Panc1 (cell line): ENCODE results near the gene ATP6V1F. TPM values are rescaled to one million over a fixed set of nuclear protein-coding genes. Genes with fewer than 3 reads are reported as not detected.

Experiments
- ATAC-seq: fragments of 200-7000 bp; cut with Tn5 transposase; 2 replicates; pipeline ENCODE4 v1.9.1; 2020; ENCODE audit warnings: mild to moderate bottlenecking, moderate library complexity
- BruUV-seq: library from RNA; stranded (reverse); fragments of 400-500 nt; replicated peaks from 2 replicates; lab custom pipeline; 2021; lab: Mats Ljungman, UMichigan
- CTCF ChIA-PET: fragments of 300-600 bp; sonication (Branson Sonifier 250); formaldehyde crosslinking; loops from one replicate; lab custom pipeline; 2022; ENCODE audit warnings: antibody characterized with exemption; lab: Charles Lee
- POLR2A ChIA-PET: fragments of 300-600 bp; sonication (Branson Sonifier 250); formaldehyde crosslinking; loops from one replicate; lab custom pipeline; 2022; ENCODE audit warnings: antibody characterized with exemption; lab: Charles Lee
- DNase-seq: peaks from one replicate; pipeline ENCODE4 v3.0.0-alpha.2; 2010; ENCODE audit warnings: low read depth, low spot score
- H3K27ac ChIP-seq: 2 replicates; pipeline ENCODE4 v1.5.1; 2011; ENCODE audit warnings: mild to moderate bottlenecking, low read length, inconsistent platforms
- H3K27me3 ChIP-seq: fragments of 200-500 bp; sonication (Bioruptor generic); 2 replicates; pipeline ENCODE4 v1.6.0; 2014; ENCODE audit warnings: low read length, inconsistent platforms; ENCODE audit not compliant: control insufficient read depth, insufficient read depth
- H3K36me3 ChIP-seq: fragments of 200-500 bp; sonication (Bioruptor generic); 2 replicates; pipeline ENCODE4 v1.5.1; 2014; ENCODE audit warnings: inconsistent platforms, mild to moderate bottlenecking, low read length, moderate library complexity; ENCODE audit not compliant: control insufficient read depth, insufficient read depth
- H3K4me1 ChIP-seq: 2 replicates; pipeline ENCODE4 v1.5.1; 2011; ENCODE audit warnings: inconsistent platforms, mild to moderate bottlenecking, low read length, moderate library complexity; ENCODE audit not compliant: control insufficient read depth, insufficient read depth
- H3K4me3 ChIP-seq, 2 experiments: 2 replicates each; pipeline ENCODE4 v1.5.1; 2011 to 2012; ENCODE audit warnings: low read depth in 2 of 2, low read length in 2 of 2, mild to moderate bottlenecking in 2 of 2, inconsistent platforms in 1 of 2, moderate library complexity in 1 of 2
- H3K9me3 ChIP-seq: fragments of 200-500 bp; sonication (Bioruptor generic); 2 replicates; pipeline ENCODE4 v1.5.1; 2014; ENCODE audit warnings: low read depth, mild to moderate bottlenecking, inconsistent platforms, low read length, moderate library complexity; ENCODE audit not compliant: control insufficient read depth, insufficient read depth
- POLR2AphosphoS5 ChIP-seq: IDR thresholded peaks from 2 replicates; pipeline ENCODE4 v1.6.1; 2012; ENCODE audit warnings: mild to moderate bottlenecking, low read depth, low read length, moderate library complexity
- REST ChIP-seq, 2 experiments: IDR thresholded peaks; 2 replicates each; pipeline ENCODE4 v1.6.1; 2011 to 2012; ENCODE audit warnings: low read depth in 2 of 2, control low read depth in 1 of 2, low read length in 1 of 2, mild to moderate bottlenecking in 1 of 2, moderate library complexity in 1 of 2; ENCODE audit not compliant: insufficient read depth in 1 of 2
- SIN3A ChIP-seq: IDR thresholded peaks from 2 replicates; pipeline ENCODE4 v1.6.1; 2012; ENCODE audit warnings: low read depth, mild to moderate bottlenecking, low read length, moderate library complexity, borderline replicate concordance; ENCODE audit not compliant: insufficient read depth
- TCF7L2 ChIP-seq: IDR thresholded peaks from 2 replicates; pipeline ENCODE4 v1.6.1; 2011; ENCODE audit warnings: mild to moderate bottlenecking, low read depth, low read length, inconsistent platforms
- in situ Hi-C: cut with HindIII; loops from 2 replicates; pipeline ENCODE4 v1.10.0; 2016; ENCODE audit warnings: low sequenced_read_pairs, low pct_unique_long_range_greater_than_20kb
- intact Hi-C: fragments of 100-400 bp; cut with micrococcal nuclease; formaldehyde crosslinking; loops from one replicate; pipeline ENCODE4 v1.10.0; 2022; ENCODE audit not compliant: unreplicated experiment
- total RNA-seq: library from RNA; stranded (reverse); gene quantifications from one replicate; pipeline ENCODE4 v1.2.1, GENCODE V29; 2021; ENCODE audit not compliant: unreplicated experiment
- TF ChIP-seq, protein P1 (sequence below): fragments of 450-650 bp; IDR thresholded peaks from 2 replicates; pipeline ENCODE4 v1.5.1; 2017; ENCODE audit warnings: mild to moderate bottlenecking

ATP6V1F gene
- total RNA-seq, 1 experiment from 2014 or later = 151 TPM

- in situ Hi-C loops = no loop called here
- TF ChIP-seq TCF7L2 (no peak), SIN3A (no peak), REST (IDR thresholded peaks at IDR 0.05; ENCODE audit: insufficient read depth in 1 of 2, low read depth in 2 of 2, low read length in 1 of 2) (no peak), POLR2AphosphoS5 (no peak)
- TF ChIP-seq, protein P1, sequence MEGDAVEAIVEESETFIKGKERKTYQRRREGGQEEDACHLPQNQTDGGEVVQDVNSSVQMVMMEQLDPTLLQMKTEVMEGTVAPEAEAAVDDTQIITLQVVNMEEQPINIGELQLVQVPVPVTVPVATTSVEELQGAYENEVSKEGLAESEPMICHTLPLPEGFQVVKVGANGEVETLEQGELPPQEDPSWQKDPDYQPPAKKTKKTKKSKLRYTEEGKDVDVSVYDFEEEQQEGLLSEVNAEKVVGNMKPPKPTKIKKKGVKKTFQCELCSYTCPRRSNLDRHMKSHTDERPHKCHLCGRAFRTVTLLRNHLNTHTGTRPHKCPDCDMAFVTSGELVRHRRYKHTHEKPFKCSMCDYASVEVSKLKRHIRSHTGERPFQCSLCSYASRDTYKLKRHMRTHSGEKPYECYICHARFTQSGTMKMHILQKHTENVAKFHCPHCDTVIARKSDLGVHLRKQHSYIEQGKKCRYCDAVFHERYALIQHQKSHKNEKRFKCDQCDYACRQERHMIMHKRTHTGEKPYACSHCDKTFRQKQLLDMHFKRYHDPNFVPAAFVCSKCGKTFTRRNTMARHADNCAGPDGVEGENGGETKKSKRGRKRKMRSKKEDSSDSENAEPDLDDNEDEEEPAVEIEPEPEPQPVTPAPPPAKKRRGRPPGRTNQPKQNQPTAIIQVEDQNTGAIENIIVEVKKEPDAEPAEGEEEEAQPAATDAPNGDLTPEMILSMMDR = no peak
- Histone ChIP-seq H3K27ac (no peak overlapping the region), H3K4me3 (no peak overlapping the region), H3K9me3 (no peaks in the 10 kb centered on the region), H3K36me3 (no peaks in the 10 kb centered on the region), H3K4me1 (no peaks in the 10 kb centered on the region), H3K27me3 (no peaks in the 10 kb centered on the region; the same call in 1 of the 2 replicates)
- ATAC-seq (no peak), DNase-seq (no peak)
- CTCF ChIA-PET = no interaction called here
- BruUV-seq = no TSS peak
- intact Hi-C loops = no loop called here
- POLR2A ChIA-PET = no interaction called here
Measured at GRCh38 chr7:128874140-128875031, 11.7 kb downstream of the ATP6V1F start.

- in situ Hi-C loops = no loop called here
- ATAC-seq = no peak
- no peak for DNase-seq
- no peaks in the 10 kb centered on the region for H3K36me3 ChIP-seq
- BruUV-seq = no TSS peak
- H3K4me1 ChIP-seq = no peaks in the 10 kb centered on the region
- no peak overlapping the region for H3K4me3 ChIP-seq
- H3K27me3 ChIP-seq = no peaks in the 10 kb centered on the region; the same call in 1 of the 2 replicates
- TF ChIP-seq, protein P1 = no peak
- no peak for TF ChIP-seq TCF7L2
- no peak for TF ChIP-seq REST (IDR thresholded peaks at IDR 0.05; ENCODE audit: insufficient read depth in 1 of 2, low read depth in 2 of 2, low read length in 1 of 2)
- no peak for TF ChIP-seq POLR2AphosphoS5
- no peak for TF ChIP-seq SIN3A
- intact Hi-C loops = no loop called here
- ChIA-PET POLR2A (interaction anchor here (0.6 kb wide), 1 partner anchor 62 kb away, joined by 3 read pairs; no protein-coding TSS in a partner anchor), CTCF (interaction anchor here (0.6 kb wide), 2 partner anchors 116 to 165 kb away, joined by 3 to 6 read pairs; no protein-coding TSS in a partner anchor)
- H3K27ac ChIP-seq = no peak overlapping the region
- no peaks in the 10 kb centered on the region for H3K9me3 ChIP-seq
Measured at GRCh38 chr7:128875523-128875948, 12.9 kb downstream of the ATP6V1F start.
